Measurements from ENCODE around the gene TSPAN17.

DNA sequence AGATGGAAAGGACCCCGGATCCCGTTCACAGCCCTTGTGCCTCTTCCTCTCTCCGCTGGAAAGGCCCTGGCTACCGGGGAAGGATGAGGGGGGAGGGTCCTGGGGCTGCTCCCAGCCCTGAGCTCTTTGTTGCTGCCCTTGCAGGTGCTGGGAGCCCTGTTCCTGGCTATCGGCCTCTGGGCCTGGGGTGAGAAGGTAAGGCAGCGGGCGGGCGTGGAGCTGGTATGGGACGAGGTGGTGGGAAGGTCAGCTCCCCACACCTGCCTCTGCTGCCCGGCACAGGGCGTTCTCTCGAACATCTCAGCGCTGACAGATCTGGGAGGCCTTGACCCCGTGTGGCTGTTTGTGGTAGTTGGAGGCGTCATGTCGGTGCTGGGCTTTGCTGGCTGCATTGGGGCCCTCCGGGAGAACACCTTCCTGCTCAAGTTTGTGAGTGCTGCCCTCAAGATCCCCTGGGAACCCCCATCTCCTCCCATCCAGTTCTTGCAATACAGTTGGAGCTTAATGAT lies 4.2 kb downstream of the TSPAN17 start:
- TF ChIP-seq, protein P1, sequence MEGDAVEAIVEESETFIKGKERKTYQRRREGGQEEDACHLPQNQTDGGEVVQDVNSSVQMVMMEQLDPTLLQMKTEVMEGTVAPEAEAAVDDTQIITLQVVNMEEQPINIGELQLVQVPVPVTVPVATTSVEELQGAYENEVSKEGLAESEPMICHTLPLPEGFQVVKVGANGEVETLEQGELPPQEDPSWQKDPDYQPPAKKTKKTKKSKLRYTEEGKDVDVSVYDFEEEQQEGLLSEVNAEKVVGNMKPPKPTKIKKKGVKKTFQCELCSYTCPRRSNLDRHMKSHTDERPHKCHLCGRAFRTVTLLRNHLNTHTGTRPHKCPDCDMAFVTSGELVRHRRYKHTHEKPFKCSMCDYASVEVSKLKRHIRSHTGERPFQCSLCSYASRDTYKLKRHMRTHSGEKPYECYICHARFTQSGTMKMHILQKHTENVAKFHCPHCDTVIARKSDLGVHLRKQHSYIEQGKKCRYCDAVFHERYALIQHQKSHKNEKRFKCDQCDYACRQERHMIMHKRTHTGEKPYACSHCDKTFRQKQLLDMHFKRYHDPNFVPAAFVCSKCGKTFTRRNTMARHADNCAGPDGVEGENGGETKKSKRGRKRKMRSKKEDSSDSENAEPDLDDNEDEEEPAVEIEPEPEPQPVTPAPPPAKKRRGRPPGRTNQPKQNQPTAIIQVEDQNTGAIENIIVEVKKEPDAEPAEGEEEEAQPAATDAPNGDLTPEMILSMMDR (conservative IDR thresholded peaks at IDR 0.05 in 1 of 2, IDR thresholded peaks at IDR 0.05 in 1 of 2; ENCODE audit: low read depth in 1 of 2, low read length in 2 of 2) = no peak
- TF ChIP-seq EZH2 (IDR thresholded peaks at IDR 0.05; ENCODE audit: low read length, missing control alignments) = no peak

Data from fibroblast of lung (primary cell).